Skeletal muscle satellite cell (primary cell): Measurements from ENCODE around the gene JAKMIP1.
"Not testable (repeated sequence)": the region's sequence is repeated elsewhere in the genome, so short reads cannot be mapped to it uniquely, and the experiment has no call there.

Experiments
- H3K27me3 ChIP-seq: 2 replicates; pipeline ENCODE4 v1.7.0; 2013; ENCODE audit warnings: low read length; ENCODE audit not compliant: control insufficient read depth, insufficient read depth
- H3K36me3 ChIP-seq: 2 replicates; pipeline ENCODE4 v1.7.0; 2013; ENCODE audit warnings: mild to moderate bottlenecking, control low read depth, low read length; ENCODE audit not compliant: insufficient read depth
- H3K4me1 ChIP-seq: 2 replicates; pipeline ENCODE4 v1.7.0; 2013; ENCODE audit warnings: low read length; ENCODE audit not compliant: control insufficient read depth, insufficient read depth
- H3K4me2 ChIP-seq: 2 replicates; pipeline ENCODE4 v1.7.0; 2013; ENCODE audit warnings: mild to moderate bottlenecking, low read length
- H3K4me3 ChIP-seq: 2 replicates; pipeline ENCODE4 v1.7.0; 2013; ENCODE audit warnings: low read length
- H3K9ac ChIP-seq: 2 replicates; pipeline ENCODE4 v1.7.0; 2013; ENCODE audit warnings: mild to moderate bottlenecking, low read depth, low read length, moderate library complexity
- H3K9me3 ChIP-seq: replicated peaks from 2 replicates; pipeline ENCODE4 v1.7.0; 2013; ENCODE audit warnings: mild to moderate bottlenecking, control low read depth, low read length

JAKMIP1 gene

GRCh38 chr4:6003485-6003884, 196.9 kb downstream of the JAKMIP1 start:
- not testable (repeated sequence) for H3K36me3 ChIP-seq, H3K27me3 ChIP-seq, H3K9ac ChIP-seq, H3K4me3 ChIP-seq, H3K9me3 ChIP-seq, H3K4me1 ChIP-seq, H3K4me2 ChIP-seq

- Histone ChIP-seq H3K27me3 (peaks cover 2% of the 10 kb centered on the region), H3K4me2 (no peak overlapping the region), H3K4me1 (no peaks in the 10 kb centered on the region), H3K4me3 (no peak overlapping the region), H3K9me3 (no peaks in the 10 kb centered on the region), H3K36me3 (no peaks in the 10 kb centered on the region), H3K9ac (no peak overlapping the region)
These were observed 197.4 kb downstream of the JAKMIP1 start for GRCh38 chr4:6002926-6003325.

- Histone ChIP-seq H3K4me1 (no peaks in the 10 kb centered on the region), H3K9me3 (no peaks in the 10 kb centered on the region), H3K4me3 (no peak overlapping the region), H3K4me2 (no peak overlapping the region), H3K9ac (no peak overlapping the region), H3K27me3 (peaks cover under 1% of the 10 kb centered on the region), H3K36me3 (no peaks in the 10 kb centered on the region)
These were observed 197.9 kb downstream of the JAKMIP1 start for GRCh38 chr4:6002492-6002833.

GRCh38 chr4:6001680-6002491, 198.5 kb downstream of the JAKMIP1 start:
- no peaks in the 10 kb centered on the region for H3K36me3 ChIP-seq
- H3K9ac ChIP-seq: no peak overlapping the region
- H3K9me3 ChIP-seq: no peaks in the 10 kb centered on the region
- peaks cover 6% of the 10 kb centered on the region for H3K27me3 ChIP-seq
- no peak overlapping the region for H3K4me3 ChIP-seq
- H3K4me1 ChIP-seq: no peaks in the 10 kb centered on the region
- no peak overlapping the region for H3K4me2 ChIP-seq

DNA sequence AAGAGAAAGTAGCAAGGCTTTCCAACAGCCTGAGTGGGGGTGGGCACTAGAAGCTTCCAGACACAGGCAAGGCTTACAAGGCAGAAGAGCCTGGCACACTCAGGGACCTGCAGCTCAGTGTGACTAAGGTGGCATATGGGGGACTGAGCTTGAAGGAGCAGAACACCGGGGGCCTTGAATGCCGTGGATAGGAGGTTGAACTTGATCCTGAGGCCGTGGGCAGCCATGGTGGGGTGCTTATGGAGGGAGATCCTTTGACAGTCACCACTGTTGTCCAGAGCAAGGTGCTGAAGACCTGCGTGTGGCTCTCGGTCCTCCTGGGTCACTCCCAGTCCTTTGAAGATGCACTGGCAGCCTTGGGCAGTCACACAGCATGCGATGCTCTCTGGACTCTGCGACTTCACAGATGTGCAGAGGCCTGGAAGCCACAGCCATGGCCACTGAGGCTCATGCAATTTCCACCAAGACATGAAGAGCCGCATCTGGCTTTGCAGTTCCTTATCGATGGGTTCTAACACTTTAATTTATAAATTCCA, 200.5 kb downstream of the JAKMIP1 start:
- H3K4me2 ChIP-seq: no peak overlapping the region
- no peak overlapping the region for H3K9ac ChIP-seq
- H3K27me3 ChIP-seq: peaks cover 10% of the 10 kb centered on the region
- H3K4me1 ChIP-seq: no peaks in the 10 kb centered on the region
- H3K36me3 ChIP-seq: no peaks in the 10 kb centered on the region
- H3K4me3 ChIP-seq: no peak overlapping the region
- no peaks in the 10 kb centered on the region for H3K9me3 ChIP-seq

- Histone ChIP-seq H3K9ac (no peak overlapping the region), H3K36me3 (no peaks in the 10 kb centered on the region), H3K27me3 (peaks cover 10% of the 10 kb centered on the region)
These were observed 201.0 kb downstream of the JAKMIP1 start for GRCh38 chr4:5999356-5999755.

DNA sequence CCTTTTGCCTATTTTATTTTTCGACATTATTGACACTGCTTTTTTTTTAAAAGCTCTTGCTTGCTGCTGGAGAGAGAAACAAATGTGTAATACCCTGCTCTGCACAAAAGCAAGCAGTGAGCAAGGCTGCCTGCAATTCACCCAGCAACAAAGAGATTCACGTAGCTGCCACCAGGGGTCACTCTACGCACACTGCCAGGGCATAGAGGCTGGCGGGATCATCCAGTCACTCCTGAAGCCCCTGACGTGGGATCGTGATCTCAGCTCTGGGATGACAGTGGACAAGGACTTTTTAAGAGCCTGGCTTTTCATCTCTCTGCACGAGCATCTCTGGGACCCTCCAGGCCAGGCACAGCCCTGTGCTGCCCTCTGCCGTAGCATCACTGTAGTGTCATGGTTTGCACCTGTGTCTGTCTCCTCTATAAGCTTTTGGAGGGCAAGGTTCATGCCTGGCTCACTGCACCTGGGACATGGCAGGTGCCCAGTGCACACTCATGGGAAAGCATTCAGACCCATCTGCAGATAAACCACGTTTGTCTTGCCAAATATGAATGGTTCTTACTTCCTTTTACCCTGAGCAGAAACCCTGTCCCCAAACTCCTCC, 201.9 kb downstream of the JAKMIP1 start:
- Histone ChIP-seq H3K4me3 (no peak overlapping the region), H3K9me3 (no peaks in the 10 kb centered on the region), H3K36me3 (no peaks in the 10 kb centered on the region), H3K4me1 (no peaks in the 10 kb centered on the region), H3K9ac (no peak overlapping the region), H3K27me3 (peaks cover 10% of the 10 kb centered on the region), H3K4me2 (no peak overlapping the region)

More at GRCh38 chr4:5999356-5999755, 201.0 kb downstream of the JAKMIP1 start:
- no peak overlapping the region for H3K4me3 ChIP-seq
- H3K4me1 ChIP-seq: no peaks in the 10 kb centered on the region
- H3K4me2 ChIP-seq: no peak overlapping the region
- H3K9me3 ChIP-seq: no peaks in the 10 kb centered on the region

DNA sequence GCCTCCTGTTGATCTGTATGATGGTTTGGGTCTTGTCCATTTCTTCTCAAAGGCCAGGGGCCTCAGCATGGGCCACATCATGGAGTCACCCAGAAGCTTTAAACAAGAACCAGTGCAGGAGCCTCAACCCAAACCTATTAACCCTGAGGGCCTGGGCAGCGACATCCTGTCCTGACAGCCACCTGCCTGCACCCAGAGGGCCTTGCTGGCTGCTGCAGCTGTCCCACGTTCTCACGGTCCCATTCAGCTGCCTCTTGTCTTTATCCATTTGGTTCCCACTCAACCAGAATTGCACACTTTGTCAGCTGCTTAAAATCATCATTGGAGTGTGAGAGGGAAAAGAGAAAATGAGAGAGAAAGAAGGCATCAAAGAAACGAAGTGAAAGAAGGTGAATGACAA, 203.7 kb downstream of the JAKMIP1 start:
- Histone ChIP-seq H3K9me3 (no peaks in the 10 kb centered on the region), H3K27me3 (peaks cover 10% of the 10 kb centered on the region), H3K36me3 (no peaks in the 10 kb centered on the region), H3K4me1 (no peaks in the 10 kb centered on the region), H3K4me2 (no peak overlapping the region), H3K9ac (no peak overlapping the region), H3K4me3 (no peak overlapping the region)

GRCh38 chr4:5995901-5996623, 204.3 kb downstream of the JAKMIP1 start:
- no peak overlapping the region for H3K4me2 ChIP-seq
- H3K36me3 ChIP-seq: no peaks in the 10 kb centered on the region
- no peaks in the 10 kb centered on the region for H3K4me1 ChIP-seq
- no peak overlapping the region for H3K4me3 ChIP-seq
- H3K9me3 ChIP-seq: no peaks in the 10 kb centered on the region
- peaks cover 10% of the 10 kb centered on the region for H3K27me3 ChIP-seq
- no peak overlapping the region for H3K9ac ChIP-seq

DNA sequence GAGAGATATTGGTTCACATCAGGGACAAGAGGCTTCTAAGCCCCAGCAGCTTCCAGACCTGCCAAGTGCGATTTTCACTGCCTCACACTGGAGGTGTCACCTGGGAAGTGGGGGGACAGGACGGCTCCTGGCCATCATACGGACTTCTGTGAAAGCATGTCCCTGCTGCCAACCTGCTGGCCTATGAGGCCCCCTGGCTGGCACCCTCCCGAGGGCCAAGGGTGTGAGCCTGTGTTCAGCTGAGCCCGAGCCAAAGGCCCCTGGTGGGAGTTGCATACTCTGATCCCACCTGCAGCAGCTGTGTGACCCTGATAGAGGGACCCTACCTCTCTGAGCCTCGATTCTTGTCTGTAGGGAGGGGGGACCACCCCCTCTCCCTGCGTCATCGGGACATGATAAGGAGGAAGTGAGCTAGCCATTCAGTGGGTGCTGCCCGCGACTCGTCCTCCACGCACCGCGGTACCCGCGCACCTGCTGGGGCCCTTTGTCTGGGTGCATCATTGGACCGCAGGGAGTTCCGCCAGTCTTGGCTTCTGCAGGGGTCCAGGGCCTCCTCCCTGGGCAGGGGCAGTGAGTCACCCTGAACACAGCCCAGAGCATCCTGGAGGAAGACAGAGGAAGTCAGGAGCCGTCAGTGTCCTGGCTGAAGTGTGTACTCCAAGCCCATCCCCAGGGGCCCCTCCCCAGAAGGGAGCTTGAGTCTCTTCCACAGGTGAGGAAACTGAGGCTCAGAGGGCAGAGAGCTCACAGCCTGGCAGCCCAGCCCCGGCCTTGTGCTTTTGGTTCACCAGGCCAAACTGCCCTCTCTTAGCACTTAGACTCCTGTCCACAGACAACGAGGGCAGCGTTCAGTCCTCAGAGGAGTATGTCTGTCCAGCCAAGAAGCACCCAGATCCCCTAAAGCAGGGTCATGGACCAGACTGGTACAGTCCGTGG, 206.2 kb downstream of the JAKMIP1 start:
- Histone ChIP-seq H3K4me1 (no peaks in the 10 kb centered on the region), H3K27me3 (peaks cover 10% of the 10 kb centered on the region), H3K4me2 (no peak overlapping the region), H3K36me3 (no peaks in the 10 kb centered on the region), H3K9ac (no peak overlapping the region), H3K4me3 (no peak overlapping the region), H3K9me3 (no peaks in the 10 kb centered on the region)

DNA sequence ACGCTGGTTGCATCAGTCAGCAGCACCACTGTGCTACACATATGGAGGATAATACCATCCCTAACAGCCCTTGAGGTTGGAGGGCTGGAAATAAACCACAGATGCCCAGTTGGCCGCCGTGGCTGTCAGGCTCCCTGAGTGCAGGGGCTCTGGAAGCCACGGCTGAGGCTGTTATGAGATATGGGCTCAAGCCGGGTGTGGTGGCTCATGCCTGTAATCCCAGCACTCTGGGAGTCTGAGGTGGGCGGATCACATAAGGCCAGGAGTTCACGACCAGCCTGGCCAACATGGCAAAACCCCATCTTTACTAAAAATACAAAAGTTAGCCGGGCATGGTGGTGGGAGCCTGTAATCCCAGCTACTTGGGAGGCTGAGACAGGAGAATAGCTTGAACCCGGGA, 207.0 kb downstream of the JAKMIP1 start:
- H3K4me2 ChIP-seq, H3K4me1 ChIP-seq, H3K36me3 ChIP-seq, H3K9ac ChIP-seq, H3K4me3 ChIP-seq, H3K9me3 ChIP-seq: not testable (repeated sequence)
- H3K27me3 ChIP-seq: peaks cover 11% of the 10 kb centered on the region
